ENCODE results near the gene NLRP1.
"Not testable (repeated sequence)": the region's sequence is repeated elsewhere in the genome, so short reads cannot be mapped to it uniquely, and the experiment has no call there.

Gene NLRP1

DNA sequence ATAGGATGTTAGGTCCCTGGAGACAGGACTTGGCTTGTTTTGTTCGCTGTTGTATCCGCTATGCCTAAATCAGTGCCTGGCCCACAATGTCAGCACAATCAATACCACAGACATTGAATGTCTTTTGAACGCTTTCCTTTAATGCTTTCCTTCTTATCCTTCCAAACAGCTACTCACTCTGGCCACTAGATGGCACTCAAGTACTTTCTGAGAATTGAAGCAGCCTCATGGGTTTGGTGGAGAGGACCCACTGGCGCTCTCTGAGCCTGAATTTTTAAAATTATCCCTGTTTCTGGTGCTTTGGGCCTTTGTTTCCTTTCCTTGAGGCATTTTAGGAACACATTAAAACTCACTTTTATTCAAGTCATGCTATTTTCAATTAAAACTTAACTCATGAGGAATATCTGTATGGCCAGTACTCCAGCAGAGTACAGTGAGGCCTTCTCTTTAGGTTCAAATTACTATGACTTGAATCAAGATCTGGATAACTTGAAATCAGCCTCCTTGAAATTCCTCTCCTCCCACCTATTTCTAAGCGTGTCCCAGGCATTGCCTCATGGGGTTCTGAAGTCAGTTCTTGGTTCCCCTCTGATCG lies 3.2 kb upstream of the NLRP1 start:
- DNase-seq (ENCODE audit: low read depth in 2 of 2): peak in 1 of 2 donors; percentile 23

- no peak for DNase-seq (ENCODE audit: low read depth in 2 of 2)
Observed at GRCh38 chr17:5585836-5586521, 1.7 kb upstream of the NLRP1 start.

DNA sequence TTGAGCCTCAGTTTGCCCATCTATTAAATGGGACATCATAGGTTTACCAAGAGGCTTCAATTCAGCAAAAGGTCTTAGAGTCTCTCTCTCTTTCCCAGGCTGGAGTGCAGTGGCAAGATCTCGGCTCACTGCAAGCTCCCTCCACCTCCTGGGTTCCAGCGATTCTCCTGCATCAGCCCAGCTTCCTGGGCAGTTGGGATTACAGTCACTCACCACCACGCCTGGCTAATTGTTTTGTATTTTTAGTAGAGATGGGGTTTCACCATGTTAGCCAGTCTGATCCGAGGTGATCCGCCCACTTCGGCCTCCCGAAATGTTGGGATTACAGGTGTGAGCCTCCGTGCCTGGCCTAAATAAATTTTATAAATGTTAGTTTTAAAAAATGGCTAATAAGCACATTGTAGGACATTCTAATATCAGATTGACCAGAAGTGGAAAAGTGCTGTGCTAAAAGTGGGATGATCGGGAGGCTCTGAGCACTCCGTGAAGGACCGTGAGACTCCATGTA lies 1.0 kb upstream of the NLRP1 start:
- no peak for DNase-seq (ENCODE audit: low read depth in 2 of 2)

GRCh38 chr17:5583426-5584382 lies 605 bp downstream of the NLRP1 start:
- DNase-seq (ENCODE audit: low read depth in 2 of 2): no peak

GRCh38 chr17:5582209-5583185 lies 1.8 kb downstream of the NLRP1 start:
- no peak for DNase-seq (ENCODE audit: low read depth in 2 of 2)

DNA sequence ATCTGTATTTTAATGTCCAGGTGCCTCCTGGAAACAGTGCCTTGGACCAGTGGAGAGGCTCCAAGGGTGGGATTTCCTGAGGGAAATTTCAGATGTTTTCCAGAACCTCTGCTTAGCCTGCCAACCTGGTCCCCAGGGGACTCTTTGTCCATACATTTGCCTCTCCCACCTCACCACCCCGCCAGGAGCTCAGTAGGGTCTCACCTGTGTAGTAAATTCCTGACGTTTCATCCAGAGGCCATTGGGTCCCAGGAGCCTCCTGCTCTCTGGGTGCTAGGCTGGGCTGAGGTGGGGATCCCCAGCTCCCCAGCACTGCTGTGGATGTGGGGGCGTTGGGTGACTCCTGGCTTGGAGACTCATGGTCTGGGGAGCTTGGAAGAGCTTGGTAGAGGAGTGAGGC lies 2.7 kb downstream of the NLRP1 start:
- no peak for DNase-seq (ENCODE audit: low read depth in 2 of 2)

DNA sequence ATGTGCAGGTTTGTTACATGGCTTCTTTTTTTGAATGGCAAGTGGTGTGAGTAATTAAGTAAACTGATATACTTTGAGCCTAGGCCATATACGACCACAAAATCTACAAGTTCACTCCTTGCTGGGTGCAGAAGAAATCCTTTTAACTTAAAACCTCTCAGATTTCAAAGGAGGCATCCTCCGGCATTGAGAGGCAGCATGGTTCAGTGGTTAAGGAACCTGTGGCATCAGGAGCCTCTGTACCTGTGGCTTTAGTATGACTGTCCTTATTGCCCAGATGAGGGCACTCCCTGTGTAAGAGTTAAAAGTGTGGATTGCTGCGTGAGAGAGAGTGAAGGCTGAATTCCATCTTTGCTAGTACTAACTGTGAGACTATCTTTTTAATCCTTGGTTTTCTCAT lies 3.3 kb downstream of the NLRP1 start:
- no peak for DNase-seq (ENCODE audit: low read depth in 2 of 2)

- DNase-seq (ENCODE audit: low read depth in 2 of 2): no peak
Observed at GRCh38 chr17:5580367-5580766, 3.9 kb downstream of the NLRP1 start.

- DNase-seq (ENCODE audit: low read depth in 2 of 2): not testable (repeated sequence)
Observed at GRCh38 chr17:5578768-5579167, 5.5 kb downstream of the NLRP1 start.

- not testable (repeated sequence) for DNase-seq (ENCODE audit: low read depth in 2 of 2)
Observed at GRCh38 chr17:5573017-5573416, 11.3 kb downstream of the NLRP1 start.

DNA sequence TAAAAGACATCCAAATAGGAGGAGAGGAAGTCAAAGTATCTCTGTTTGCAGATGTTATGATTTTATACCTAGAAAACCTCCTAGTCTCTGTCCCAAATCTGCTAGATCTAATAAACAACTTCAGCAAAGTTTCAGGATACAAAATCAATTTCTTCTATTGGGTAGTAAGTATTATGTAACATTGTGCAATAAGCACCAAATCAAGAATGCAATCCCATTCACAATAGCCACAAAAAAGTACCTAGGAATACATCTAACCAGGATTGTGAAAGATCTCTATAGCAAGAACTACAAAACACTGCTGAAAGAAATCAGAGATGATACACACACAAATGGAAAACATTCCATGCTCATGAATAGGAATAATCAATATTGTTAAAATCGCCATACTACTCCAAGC lies 13.0 kb downstream of the NLRP1 start:
- no peak for DNase-seq (ENCODE audit: low read depth in 2 of 2)

DNA sequence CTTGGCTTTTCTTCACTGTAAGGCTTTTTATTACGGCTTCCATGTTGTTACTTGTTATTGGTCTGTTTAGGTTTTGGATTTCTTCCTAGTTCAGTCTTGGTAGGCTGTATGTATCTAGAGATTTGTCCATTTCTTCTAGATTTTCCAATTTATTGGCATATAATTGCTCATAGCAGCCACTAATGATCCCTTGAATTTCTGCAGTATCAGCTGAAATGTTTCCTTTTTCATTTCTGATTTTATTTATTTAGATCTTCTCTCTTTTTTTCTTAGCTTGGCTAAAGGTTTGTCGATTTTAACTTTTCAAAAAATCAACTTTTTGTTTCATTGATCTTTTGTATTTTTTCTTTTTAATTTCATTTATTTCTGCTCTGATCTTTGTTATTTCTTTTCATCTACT lies 18.5 kb downstream of the NLRP1 start:
- DNase-seq (ENCODE audit: low read depth in 2 of 2): no peak

DNA sequence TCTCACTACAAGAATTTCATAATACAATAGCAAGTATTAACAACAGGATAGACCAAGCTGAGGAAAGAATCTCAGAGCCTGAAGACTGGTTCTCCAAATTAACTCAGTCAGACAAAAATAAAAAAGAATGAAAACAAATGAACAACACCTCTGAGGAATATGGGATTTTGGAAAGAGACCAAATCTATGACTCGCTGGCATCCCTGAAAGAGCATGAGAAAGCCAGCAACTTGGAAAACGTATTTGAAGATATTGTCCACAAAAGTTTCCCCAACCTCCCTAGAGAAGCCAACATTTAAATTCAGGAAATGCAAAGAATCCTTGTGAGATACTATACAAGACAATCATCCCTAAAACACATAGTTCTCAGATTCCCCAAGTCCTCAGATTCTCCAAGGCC lies 20.9 kb downstream of the NLRP1 start:
- DNase-seq (ENCODE audit: low read depth in 2 of 2): no peak

DNA sequence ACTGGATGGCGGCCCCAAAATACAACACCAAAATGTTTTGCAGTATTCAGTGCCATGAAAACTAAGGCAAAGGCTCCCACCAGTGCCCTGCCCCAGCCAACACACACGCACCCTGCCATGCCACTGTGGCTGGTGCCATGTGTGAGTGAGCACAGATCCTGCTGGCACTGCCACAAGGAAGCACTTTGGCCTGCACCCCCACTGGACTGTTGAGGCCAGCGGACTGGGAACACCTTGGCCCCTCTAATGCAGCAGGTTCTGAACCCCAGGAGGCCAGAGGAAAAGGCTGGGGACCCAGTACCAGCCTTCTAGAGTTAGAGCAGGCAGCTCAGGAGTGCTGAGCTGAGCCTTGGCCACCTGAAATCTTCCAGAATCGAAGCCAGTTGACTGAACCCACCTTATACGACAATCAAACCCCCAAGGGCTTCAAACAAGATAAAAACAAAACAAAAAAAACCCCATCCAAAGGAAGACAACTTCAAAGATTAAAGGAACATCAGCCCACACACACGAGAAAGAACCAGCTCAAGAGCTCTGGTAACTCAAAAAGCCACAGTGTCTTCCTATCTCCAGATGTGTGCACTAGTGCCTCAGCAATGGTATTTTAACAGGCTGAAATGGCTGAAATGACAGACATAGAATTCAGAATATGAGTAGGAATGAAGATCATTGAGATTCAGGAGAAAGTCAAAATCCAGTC lies 21.5 kb downstream of the NLRP1 start:
- DNase-seq (ENCODE audit: low read depth in 2 of 2): no peak

DNA sequence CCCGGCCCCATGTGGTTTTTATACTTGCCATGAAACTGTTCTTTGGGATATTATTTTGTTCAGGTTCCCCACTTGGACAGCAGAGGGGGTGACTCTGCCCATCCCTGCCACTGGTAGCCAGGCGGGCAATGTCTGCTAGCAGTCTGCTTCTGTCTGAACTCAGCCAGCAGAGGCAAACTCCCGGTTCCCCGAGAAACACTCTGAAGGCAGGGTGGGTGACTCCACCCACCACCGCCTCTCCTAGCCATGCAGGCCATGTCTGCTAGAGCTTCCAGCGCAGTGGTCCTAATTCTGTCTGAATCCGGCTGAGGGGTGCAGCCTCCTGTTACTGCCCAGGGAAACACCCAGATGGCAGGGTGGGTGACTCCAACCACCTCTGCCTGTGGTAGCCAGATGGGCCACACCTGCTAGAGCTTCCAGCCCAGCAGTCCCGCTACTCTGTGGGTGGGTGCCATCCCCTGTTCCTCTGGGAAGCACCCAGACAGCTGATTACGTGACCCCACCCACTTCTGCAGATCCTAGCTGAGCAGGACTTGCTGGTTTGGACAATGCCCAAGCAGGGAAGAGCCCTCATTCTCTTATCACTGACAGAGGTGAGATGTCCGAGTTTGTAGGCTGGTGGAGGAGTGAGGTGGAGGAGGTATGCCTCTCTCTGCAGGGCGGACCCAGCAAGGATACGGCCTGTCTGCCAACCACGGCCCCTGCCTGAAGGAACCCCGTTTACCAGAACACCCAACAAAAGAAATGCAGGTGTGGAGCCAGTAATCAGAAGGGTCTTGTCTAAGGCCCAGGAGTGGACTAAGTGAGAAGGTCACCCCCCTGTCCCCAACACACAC lies 22.4 kb downstream of the NLRP1 start:
- no peak for DNase-seq (ENCODE audit: low read depth in 2 of 2)

DNA sequence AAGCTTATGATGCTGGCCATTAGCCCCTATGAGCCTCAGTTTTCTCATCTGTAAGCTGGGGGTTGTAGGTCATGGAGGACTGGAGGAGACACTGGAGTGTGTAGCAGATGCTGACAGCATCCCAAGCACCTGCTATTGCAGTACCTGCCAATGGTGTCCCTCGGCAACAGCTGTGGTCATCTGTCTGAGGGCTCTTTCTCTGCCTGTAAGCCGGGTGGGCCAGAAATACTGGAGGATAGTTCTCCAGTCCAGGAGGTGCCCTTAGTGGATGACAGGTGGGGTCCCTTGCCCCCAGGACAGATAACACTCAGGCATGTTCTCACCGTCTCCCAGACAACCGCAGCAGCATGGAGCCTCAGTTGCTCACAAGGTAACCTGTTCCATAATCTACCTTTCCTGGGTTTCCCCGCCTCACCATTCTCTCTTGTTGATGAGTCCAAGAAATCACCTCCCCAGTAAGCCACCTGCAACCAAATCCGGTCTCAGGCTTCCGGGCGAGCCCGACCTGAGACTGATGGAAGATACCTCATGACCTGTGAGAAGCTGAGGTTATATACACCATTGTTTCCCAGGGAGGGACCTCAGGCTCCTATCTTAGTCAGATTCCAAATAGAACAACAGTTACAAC lies 23.8 kb downstream of the NLRP1 start:
- DNase-seq (ENCODE audit: low read depth in 2 of 2): no peak

DNA sequence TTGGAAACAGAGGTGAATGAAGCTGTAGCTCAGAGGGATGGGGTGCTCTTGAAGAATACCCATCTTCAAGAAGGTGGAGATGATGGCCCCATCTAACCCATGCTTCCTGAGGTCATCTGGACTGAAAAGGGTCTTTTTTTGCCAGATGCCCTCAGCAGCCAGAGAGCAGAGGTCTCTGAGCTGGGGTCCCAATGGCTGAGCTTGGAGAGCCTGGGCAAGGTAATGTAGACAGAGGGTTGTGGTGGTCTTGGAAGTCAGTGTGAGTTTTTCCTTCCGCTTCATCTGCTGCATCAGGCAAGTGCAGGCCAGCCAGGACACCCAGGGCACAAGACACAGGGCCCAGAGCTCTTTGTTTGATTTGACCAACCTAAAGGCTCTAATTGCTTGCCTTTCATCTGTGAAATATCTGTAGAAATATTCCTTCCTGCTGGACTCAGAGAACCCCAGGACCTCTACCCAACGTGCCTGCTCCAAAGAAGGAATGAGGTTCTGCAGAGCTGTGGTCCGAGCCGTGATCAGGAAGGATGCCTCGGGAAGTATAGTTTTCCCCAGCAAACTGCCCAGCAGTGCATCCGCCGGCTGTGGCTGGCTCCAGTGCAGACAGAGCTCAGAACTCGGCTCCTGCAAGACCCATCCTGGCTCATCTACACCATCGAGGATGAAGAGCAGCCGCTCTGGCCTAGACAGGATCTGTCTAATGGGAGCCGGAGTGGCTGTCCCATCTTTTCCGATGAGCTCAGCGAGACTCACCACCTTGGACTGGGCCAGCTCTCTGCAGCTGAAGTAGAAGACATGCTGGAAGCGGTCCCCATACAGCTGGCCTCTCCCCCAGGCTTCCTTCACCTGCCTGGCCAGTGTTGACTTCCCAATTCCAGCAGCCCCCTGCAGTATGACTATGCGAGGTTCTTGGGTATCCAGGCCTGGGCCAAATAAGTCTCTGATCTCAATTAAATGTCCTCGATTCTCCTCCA lies 25.2 kb downstream of the NLRP1 start:
- DNase-seq (ENCODE audit: low read depth in 2 of 2): no peak

DNA sequence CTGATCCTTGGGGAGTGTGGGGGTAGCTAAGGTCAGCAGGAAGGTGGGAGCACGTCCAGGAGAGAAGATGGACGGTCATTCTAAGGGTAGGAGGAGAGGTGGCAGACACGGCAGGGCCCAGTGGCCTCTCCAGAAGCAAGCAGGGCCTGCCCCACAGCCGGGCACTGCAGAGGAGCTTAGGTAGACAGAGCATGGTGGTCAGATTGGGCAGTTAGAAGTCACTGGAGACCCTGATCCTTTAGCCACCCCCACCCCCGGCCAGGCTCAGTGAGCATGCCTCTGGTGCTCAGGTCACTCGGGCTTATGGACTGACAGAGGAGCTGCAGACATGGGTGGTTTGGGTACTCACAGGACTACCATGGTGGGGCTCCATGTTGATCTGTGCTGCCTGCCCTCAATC lies 26.3 kb downstream of the NLRP1 start:
- no peak for DNase-seq (ENCODE audit: low read depth in 2 of 2)

Data from stimulated activated CD4-positive, alpha-beta T cell treated with anti-CD3 and anti-CD28 coated beads, Interleukin-4, amount 100 ng/mL, for 48 hours (primary cell).